ENCODE results near the gene SPECC1. TPM values are rescaled to one million over a fixed set of nuclear protein-coding genes. Genes with fewer than 3 reads are reported as not detected.

The SPECC1 gene
- polyA plus RNA-seq, 3 donors: 36.0 to 58.4 (median 50.5) TPM

GRCh38 chr17:20170085-20170484 is 160.9 kb downstream of the SPECC1 start:
- H3K36me3 ChIP-seq (replicated peaks in 1 of 2; ENCODE audit: control insufficient read depth in 1 of 2, insufficient read depth in 2 of 2, low read length in 2 of 2): peaks cover 20 to 81% of the 10 kb centered on the region in 2 donors
- no peak overlapping the region for H3K4me2 ChIP-seq (replicated peaks; ENCODE audit: extremely low read depth, low read length, poor library complexity, severe bottlenecking)
- intact Hi-C loops (cut with micrococcal nuclease): no loop called here
- Mint-ChIP-seq H3K27ac (peak overlapping the region in 1 of 7 donors; percentile 67), H3K9me3 (no peaks in the 10 kb centered on the region), H3K36me3 (peaks cover 29 to 59% of the 10 kb centered on the region in 2 donors), H3K4me3 (no peak overlapping the region), H3K27me3 (ENCODE audit: low read depth in 3 of 3) (no peaks in the 10 kb centered on the region), H3K4me1 (no peaks in the 10 kb centered on the region)
- H3K27me3 ChIP-seq (ENCODE audit: control insufficient read depth in 2 of 2, insufficient read depth in 2 of 2, low read length in 2 of 2): no peaks in the 10 kb centered on the region
- no peaks in the 10 kb centered on the region for H3K4me1 ChIP-seq (ENCODE audit: control insufficient read depth in 1 of 2, insufficient read depth in 2 of 2, low read length in 2 of 2)
- H2AFZ ChIP-seq (ENCODE audit: insufficient read depth, low read depth, low read length, poor library complexity, severe bottlenecking): no peak overlapping the region
- TF ChIP-seq, protein P1, sequence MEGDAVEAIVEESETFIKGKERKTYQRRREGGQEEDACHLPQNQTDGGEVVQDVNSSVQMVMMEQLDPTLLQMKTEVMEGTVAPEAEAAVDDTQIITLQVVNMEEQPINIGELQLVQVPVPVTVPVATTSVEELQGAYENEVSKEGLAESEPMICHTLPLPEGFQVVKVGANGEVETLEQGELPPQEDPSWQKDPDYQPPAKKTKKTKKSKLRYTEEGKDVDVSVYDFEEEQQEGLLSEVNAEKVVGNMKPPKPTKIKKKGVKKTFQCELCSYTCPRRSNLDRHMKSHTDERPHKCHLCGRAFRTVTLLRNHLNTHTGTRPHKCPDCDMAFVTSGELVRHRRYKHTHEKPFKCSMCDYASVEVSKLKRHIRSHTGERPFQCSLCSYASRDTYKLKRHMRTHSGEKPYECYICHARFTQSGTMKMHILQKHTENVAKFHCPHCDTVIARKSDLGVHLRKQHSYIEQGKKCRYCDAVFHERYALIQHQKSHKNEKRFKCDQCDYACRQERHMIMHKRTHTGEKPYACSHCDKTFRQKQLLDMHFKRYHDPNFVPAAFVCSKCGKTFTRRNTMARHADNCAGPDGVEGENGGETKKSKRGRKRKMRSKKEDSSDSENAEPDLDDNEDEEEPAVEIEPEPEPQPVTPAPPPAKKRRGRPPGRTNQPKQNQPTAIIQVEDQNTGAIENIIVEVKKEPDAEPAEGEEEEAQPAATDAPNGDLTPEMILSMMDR (IDR thresholded peaks at IDR 0.05): no peak
- DNase-seq: no peak
- H3K9ac ChIP-seq (ENCODE audit: insufficient read depth, low read length, poor library complexity, severe bottlenecking): no peak overlapping the region
- H3K79me2 ChIP-seq (ENCODE audit: insufficient read depth, low read length): peaks cover 51% of the 10 kb centered on the region
- H3K27ac ChIP-seq (ENCODE audit: low read depth in 1 of 2, low read length in 2 of 2): no peak overlapping the region
- no CpG with 5 or more reads among the region's 3 CpGs for WGBS (ENCODE audit: insufficient coverage)
- H4K20me1 ChIP-seq (ENCODE audit: insufficient read depth, low read length): peaks cover 70% of the 10 kb centered on the region
- no peak overlapping the region for H3K4me3 ChIP-seq (replicated peaks in 1 of 3; ENCODE audit: low read depth in 2 of 3, low read length in 3 of 3)
- no peaks in the 10 kb centered on the region for H3K9me3 ChIP-seq (replicated peaks in 1 of 2; ENCODE audit: control insufficient read depth in 1 of 2, insufficient read depth in 1 of 2, low read length in 2 of 2)

DNA sequence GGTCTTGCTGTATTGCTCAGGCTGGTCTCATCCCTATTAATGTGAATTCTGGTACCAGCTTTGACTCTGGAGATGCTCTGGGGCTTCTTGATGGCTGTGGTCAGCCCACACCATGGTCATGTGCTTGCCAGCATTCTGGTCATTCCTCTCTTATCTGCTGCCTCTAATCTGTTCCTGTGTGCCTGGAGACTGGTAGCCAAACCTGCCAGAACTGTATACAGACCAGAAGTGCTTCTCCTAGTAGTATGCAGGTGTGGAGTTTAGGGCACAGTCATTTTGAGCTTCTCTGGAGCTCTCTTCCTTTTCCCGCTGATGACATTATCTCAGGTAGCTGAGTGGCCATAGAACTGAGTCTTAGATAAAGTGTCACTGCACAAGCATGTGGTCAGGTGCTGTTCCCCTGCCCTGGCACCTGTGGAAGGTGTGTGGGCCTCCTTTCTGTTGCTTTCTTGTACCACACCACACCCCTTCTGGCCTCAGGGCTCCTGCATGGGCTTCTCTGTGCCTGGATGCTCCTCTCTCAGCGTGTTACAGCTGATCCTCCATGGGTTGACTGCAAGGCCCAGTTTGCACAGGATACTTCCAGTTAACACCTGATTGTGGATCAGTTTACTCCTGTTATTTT is 162.7 kb downstream of the SPECC1 start:
- Mint-ChIP-seq H3K9me3 (no peaks in the 10 kb centered on the region), H3K27me3 (ENCODE audit: low read depth in 3 of 3) (no peaks in the 10 kb centered on the region), H3K4me1 (no peaks in the 10 kb centered on the region), H3K27ac (peak overlapping the region in 2 of 7 donors; percentile 56 to 64), H3K36me3 (peaks cover 19 to 50% of the 10 kb centered on the region in 2 donors), H3K4me3 (no peak overlapping the region)
- no peak overlapping the region for H3K4me2 ChIP-seq (replicated peaks; ENCODE audit: extremely low read depth, low read length, poor library complexity, severe bottlenecking)
- H3K4me3 ChIP-seq (replicated peaks in 1 of 3; ENCODE audit: low read depth in 2 of 3, low read length in 3 of 3): no peak overlapping the region
- TF ChIP-seq, protein P1 (IDR thresholded peaks at IDR 0.05): no peak
- intact Hi-C loops (cut with micrococcal nuclease): no loop called here
- WGBS (ENCODE audit: insufficient coverage): 100% methylated on average over 2 of the region's 2 CpGs
- no peak overlapping the region for H3K9ac ChIP-seq (ENCODE audit: insufficient read depth, low read length, poor library complexity, severe bottlenecking)
- H3K9me3 ChIP-seq (replicated peaks in 1 of 2; ENCODE audit: control insufficient read depth in 1 of 2, insufficient read depth in 1 of 2, low read length in 2 of 2): no peaks in the 10 kb centered on the region
- H3K79me2 ChIP-seq (ENCODE audit: insufficient read depth, low read length): peaks cover 68% of the 10 kb centered on the region
- peaks cover 9 to 71% of the 10 kb centered on the region in 2 donors for H3K36me3 ChIP-seq (replicated peaks in 1 of 2; ENCODE audit: control insufficient read depth in 1 of 2, insufficient read depth in 2 of 2, low read length in 2 of 2)
- H3K27ac ChIP-seq (ENCODE audit: low read depth in 1 of 2, low read length in 2 of 2): no peak overlapping the region
- no peaks in the 10 kb centered on the region for H3K27me3 ChIP-seq (ENCODE audit: control insufficient read depth in 2 of 2, insufficient read depth in 2 of 2, low read length in 2 of 2)
- DNase-seq: no peak
- no peak overlapping the region for H2AFZ ChIP-seq (ENCODE audit: insufficient read depth, low read depth, low read length, poor library complexity, severe bottlenecking)
- no peaks in the 10 kb centered on the region for H3K4me1 ChIP-seq (ENCODE audit: control insufficient read depth in 1 of 2, insufficient read depth in 2 of 2, low read length in 2 of 2)
- H4K20me1 ChIP-seq (ENCODE audit: insufficient read depth, low read length): peaks cover 82% of the 10 kb centered on the region
